ENCODE results near the gene TSPAN6.

DNA sequence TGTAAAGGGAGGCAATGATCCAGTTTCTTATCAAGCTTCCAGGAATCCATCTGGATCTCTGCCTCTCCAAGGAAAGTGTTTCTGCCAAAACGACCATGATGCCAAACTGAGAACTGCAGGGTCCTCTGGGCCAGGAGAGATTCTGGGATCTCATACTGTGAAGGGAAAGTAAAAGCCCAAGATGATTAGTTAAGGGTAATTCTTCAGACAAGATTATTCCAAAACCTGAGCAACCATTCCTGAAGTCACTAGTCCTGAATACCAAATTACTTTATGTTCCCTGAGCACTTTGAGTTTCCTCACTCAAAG lies 49.3 kb upstream of the TSPAN6 start:
- no peak for TF ChIP-seq POLR2AphosphoS5 (IDR thresholded peaks at IDR 0.05)
- TF ChIP-seq, protein P1, sequence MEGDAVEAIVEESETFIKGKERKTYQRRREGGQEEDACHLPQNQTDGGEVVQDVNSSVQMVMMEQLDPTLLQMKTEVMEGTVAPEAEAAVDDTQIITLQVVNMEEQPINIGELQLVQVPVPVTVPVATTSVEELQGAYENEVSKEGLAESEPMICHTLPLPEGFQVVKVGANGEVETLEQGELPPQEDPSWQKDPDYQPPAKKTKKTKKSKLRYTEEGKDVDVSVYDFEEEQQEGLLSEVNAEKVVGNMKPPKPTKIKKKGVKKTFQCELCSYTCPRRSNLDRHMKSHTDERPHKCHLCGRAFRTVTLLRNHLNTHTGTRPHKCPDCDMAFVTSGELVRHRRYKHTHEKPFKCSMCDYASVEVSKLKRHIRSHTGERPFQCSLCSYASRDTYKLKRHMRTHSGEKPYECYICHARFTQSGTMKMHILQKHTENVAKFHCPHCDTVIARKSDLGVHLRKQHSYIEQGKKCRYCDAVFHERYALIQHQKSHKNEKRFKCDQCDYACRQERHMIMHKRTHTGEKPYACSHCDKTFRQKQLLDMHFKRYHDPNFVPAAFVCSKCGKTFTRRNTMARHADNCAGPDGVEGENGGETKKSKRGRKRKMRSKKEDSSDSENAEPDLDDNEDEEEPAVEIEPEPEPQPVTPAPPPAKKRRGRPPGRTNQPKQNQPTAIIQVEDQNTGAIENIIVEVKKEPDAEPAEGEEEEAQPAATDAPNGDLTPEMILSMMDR (IDR thresholded peaks at IDR 0.05): no peak
- no peak for TF ChIP-seq POLR2A (IDR thresholded peaks at IDR 0.05)
